Esophagus muscularis mucosa (tissue), 4 donors: ENCODE data around the gene RALGAPB.

Source experiments
- EP300 ChIP-seq: sonication (generic); formaldehyde crosslinking; IDR thresholded peaks from one replicate; pipeline ENCODE4 v1.6.1; 2017; ENCODE audit warnings: antibody characterized with exemption
- POLR2A ChIP-seq: fragments of 450-650 bp; IDR thresholded peaks from one replicate; pipeline ENCODE4 v1.6.1; 2017; ENCODE audit warnings: antibody characterized with exemption, moderate library complexity, mild to moderate bottlenecking, low read depth
- POLR2AphosphoS5 ChIP-seq, 2 donors: sonication (generic); formaldehyde crosslinking; IDR thresholded peaks; one replicate each; pipeline ENCODE4 v1.6.1; 2017; ENCODE audit warnings: antibody characterized with exemption in 2 of 2
- TF ChIP-seq, protein P1 (sequence below), 3 experiments: fragments of 200-600 bp in 2 of 3; fragments of 450-650 bp in 1 of 3; sonication (generic) in 2 of 3; IDR thresholded peaks; one replicate each; pipeline ENCODE4 v1.5.1; 2017 to 2019; ENCODE audit warnings: antibody characterized with exemption in 3 of 3, mild to moderate bottlenecking in 2 of 3, moderate library complexity in 1 of 3

DNA sequence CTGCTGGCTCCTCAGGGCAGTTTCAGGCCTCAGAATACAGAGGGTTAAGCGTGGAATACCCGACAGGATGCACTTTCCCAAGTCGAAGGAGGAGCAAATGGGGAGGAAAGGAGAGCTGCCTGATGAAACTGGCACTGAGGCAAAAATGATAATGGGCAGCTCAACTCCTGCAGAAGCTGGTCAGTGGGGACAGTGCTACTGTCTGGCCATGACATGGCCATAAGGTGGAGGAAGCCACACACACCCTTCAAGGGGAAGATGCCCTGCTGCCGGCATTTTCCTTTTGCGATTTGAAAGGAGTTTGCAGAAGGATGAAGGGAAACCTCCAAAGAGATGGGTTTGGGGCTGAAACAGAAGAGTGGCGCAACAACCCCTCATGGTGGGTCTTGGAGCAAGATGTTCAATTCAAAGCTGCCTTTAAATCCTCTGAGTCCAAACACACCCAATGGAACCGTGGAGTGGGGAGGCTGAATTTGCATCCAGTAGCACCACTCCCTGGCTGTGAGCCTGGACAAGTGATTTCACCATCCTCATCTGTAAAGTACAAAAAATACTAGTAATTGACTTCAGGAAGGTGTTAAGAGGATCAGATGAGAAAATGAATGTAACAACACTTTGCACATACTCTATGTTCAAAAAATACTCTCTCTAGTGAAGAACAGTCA is 111.6 kb downstream of the RALGAPB start:
- TF ChIP-seq POLR2A = no peak
- TF ChIP-seq, protein P1, sequence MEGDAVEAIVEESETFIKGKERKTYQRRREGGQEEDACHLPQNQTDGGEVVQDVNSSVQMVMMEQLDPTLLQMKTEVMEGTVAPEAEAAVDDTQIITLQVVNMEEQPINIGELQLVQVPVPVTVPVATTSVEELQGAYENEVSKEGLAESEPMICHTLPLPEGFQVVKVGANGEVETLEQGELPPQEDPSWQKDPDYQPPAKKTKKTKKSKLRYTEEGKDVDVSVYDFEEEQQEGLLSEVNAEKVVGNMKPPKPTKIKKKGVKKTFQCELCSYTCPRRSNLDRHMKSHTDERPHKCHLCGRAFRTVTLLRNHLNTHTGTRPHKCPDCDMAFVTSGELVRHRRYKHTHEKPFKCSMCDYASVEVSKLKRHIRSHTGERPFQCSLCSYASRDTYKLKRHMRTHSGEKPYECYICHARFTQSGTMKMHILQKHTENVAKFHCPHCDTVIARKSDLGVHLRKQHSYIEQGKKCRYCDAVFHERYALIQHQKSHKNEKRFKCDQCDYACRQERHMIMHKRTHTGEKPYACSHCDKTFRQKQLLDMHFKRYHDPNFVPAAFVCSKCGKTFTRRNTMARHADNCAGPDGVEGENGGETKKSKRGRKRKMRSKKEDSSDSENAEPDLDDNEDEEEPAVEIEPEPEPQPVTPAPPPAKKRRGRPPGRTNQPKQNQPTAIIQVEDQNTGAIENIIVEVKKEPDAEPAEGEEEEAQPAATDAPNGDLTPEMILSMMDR (IDR thresholded peaks at IDR 0.05) = no peak
- no peak for TF ChIP-seq POLR2AphosphoS5 (IDR thresholded peaks at IDR 0.05)
- TF ChIP-seq EP300 = no peak
